GM12878 (cell line): ENCODE results near the gene FAM83G.

Experiments used
- GABPA ChIP-seq: IDR thresholded peaks from 2 replicates; pipeline ENCODE4 v1.6.1; 2014; ENCODE audit warnings: antibody characterized with exemption, low read depth, mild to moderate bottlenecking, inconsistent platforms
- HDAC2 ChIP-seq: fragments of 200-600 bp; sonication (generic); IDR thresholded peaks from 2 replicates; pipeline ENCODE4 v1.6.1; 2017
- JUNB ChIP-seq: IDR thresholded peaks from 2 replicates; pipeline ENCODE4 v1.6.1; 2016; ENCODE audit warnings: antibody characterized with exemption, mild to moderate bottlenecking
- POLR2A ChIP-seq: IDR thresholded peaks from 2 replicates; pipeline ENCODE4 v1.6.1; 2011; ENCODE audit warnings: low read depth, mild to moderate bottlenecking, low read length
- TF ChIP-seq, protein P1 (sequence below), 3 experiments: IDR thresholded peaks in 2 of 3; conservative IDR thresholded peaks in 1 of 3; 2 replicates each; pipeline ENCODE4 v1.5.1; 2011; ENCODE audit warnings: low read depth in 3 of 3, low read length in 3 of 3, mild to moderate bottlenecking in 3 of 3, control low read depth in 2 of 3, moderate library complexity in 2 of 3, inconsistent platforms in 1 of 3, mixed read lengths in 1 of 3; ENCODE audit not compliant: control insufficient read depth in 2 of 3, insufficient read depth in 1 of 3; ENCODE audit errors: extremely low read depth in 1 of 3
- TF ChIP-seq, protein P2 (sequence below): fragments of 450-650 bp; IDR thresholded peaks from 2 replicates; pipeline ENCODE4 v1.6.1; 2017; ENCODE audit warnings: mild to moderate bottlenecking, low read depth, inconsistent platforms; ENCODE audit not compliant: poor library complexity, severe bottlenecking

DNA sequence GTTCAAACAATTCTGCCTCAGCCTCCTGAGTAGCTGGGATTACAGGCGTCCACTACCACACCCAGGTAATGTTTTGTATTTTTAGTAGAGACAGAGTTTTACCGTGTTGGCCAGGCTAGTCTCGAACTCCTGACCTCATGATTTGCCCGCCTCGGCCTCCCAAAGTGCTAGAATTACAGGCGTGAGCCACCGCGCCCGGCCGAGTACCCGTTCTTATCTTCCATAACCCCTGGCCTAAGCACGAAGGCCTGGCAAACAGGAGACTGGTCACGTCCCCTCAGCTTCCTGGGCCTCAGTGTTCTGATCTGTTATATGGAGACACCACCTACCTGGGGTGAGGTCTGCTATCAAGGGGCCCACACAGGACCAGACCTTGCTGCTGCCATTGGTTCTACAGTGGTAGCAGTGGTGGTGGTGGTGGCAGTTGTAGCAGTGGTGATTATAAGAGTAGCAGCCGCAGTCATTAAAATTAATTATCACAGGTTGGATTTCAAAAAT, 51.3 kb downstream of the FAM83G start:
- TF ChIP-seq, protein P1, sequence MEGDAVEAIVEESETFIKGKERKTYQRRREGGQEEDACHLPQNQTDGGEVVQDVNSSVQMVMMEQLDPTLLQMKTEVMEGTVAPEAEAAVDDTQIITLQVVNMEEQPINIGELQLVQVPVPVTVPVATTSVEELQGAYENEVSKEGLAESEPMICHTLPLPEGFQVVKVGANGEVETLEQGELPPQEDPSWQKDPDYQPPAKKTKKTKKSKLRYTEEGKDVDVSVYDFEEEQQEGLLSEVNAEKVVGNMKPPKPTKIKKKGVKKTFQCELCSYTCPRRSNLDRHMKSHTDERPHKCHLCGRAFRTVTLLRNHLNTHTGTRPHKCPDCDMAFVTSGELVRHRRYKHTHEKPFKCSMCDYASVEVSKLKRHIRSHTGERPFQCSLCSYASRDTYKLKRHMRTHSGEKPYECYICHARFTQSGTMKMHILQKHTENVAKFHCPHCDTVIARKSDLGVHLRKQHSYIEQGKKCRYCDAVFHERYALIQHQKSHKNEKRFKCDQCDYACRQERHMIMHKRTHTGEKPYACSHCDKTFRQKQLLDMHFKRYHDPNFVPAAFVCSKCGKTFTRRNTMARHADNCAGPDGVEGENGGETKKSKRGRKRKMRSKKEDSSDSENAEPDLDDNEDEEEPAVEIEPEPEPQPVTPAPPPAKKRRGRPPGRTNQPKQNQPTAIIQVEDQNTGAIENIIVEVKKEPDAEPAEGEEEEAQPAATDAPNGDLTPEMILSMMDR (IDR thresholded peaks at IDR 0.05 in 2 of 3, conservative IDR thresholded peaks at IDR 0.05 in 1 of 3; ENCODE audit: control insufficient read depth in 2 of 3, extremely low read depth in 1 of 3, insufficient read depth in 1 of 3, low read depth in 3 of 3, low read length in 3 of 3): no peak
- TF ChIP-seq POLR2A: no peak
- no peak for TF ChIP-seq JUNB
- TF ChIP-seq HDAC2: no peak
- TF ChIP-seq, protein P2, sequence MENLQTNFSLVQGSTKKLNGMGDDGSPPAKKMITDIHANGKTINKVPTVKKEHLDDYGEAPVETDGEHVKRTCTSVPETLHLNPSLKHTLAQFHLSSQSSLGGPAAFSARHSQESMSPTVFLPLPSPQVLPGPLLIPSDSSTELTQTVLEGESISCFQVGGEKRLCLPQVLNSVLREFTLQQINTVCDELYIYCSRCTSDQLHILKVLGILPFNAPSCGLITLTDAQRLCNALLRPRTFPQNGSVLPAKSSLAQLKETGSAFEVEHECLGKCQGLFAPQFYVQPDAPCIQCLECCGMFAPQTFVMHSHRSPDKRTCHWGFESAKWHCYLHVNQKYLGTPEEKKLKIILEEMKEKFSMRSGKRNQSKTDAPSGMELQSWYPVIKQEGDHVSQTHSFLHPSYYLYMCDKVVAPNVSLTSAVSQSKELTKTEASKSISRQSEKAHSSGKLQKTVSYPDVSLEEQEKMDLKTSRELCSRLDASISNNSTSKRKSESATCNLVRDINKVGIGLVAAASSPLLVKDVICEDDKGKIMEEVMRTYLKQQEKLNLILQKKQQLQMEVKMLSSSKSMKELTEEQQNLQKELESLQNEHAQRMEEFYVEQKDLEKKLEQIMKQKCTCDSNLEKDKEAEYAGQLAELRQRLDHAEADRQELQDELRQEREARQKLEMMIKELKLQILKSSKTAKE: no peak
- no peak for TF ChIP-seq GABPA
